H1 (cell line): ENCODE results near the gene RGS17. TPM values are rescaled to one million over a fixed set of nuclear protein-coding genes. Genes with fewer than 3 reads are reported as not detected.

ENCODE experiments used
- CHD7 ChIP-seq: fragments of 300-600 bp; sonication (generic); IDR thresholded peaks from 2 replicates; pipeline ENCODE4 v1.7.1; 2012; ENCODE audit warnings: low read length, moderate library complexity, mild to moderate bottlenecking, inconsistent platforms; ENCODE audit not compliant: insufficient replicate concordance
- polyA plus RNA-seq, 7 experiments: library from polyadenylated mRNA; depleted of rRNA in 3 of 7; stranded (reverse) in 5 of 7; unstranded in 2 of 7; fragments of >200 nt in 5 of 7; fragments of 200-250 nt in 2 of 7; gene quantifications; 1 replicate in 5 of 7; 2 replicates in 1 of 7; 4 replicates in 1 of 7; pipeline versions ENCODE4 v1.2.1 to v1.2.3, GENCODE V29; 2011 to 2013; ENCODE audit warnings: missing spikeins in 2 of 7, mixed read lengths in 2 of 7
- total RNA-seq: library from RNA; stranded (reverse); fragmentation: NEBNext Ultra II Directional; extraction: Animal tissue kit (Norgen Biotek cat#: 25700); gene quantifications from 2 replicates; pipeline ENCODE4 v1.2.1, GENCODE V29; 2021

Gene RGS17
- total and polyA plus RNA-seq, 2 of the 8 experiments (the other 6 are each of a cell fraction or from before 2014, with no cell fraction given), result 2.0 to 12.2 TPM

GRCh38 chr6:152957796-152958195, 173.3 kb downstream of the RGS17 start (continued):
- no peak for TF ChIP-seq CHD7
